Pancreas (tissue), 10 donors: ENCODE data around the gene GADD45B. TPM values are rescaled to one million over a fixed set of nuclear protein-coding genes. Genes with fewer than 3 reads are reported as not detected.
"Not testable (repeated sequence)": the region's sequence is repeated elsewhere in the genome, so short reads cannot be mapped to it uniquely, and the experiment has no call there.

Experiments
- ATAC-seq, 4 donors: fragments of 200-7000 bp; cut with Tn5 transposase; one replicate each; pipeline versions ENCODE4 v1.8.0 to v1.9.1; 2020; ENCODE audit warnings: mild to moderate bottlenecking in 4 of 4, moderate library complexity in 4 of 4
- DNase-seq, 6 donors: peaks; one replicate each; pipeline ENCODE4 v3.0.0-alpha.2; 2020
- FAIRE-seq: peaks from 2 replicates; lab custom pipeline; 2012; peaks lifted over from hg19 to GRCh38; lab: Jason Lieb, UNC
- H3K27ac ChIP-seq, 4 donors: fragments of 200-600 bp; sonication (generic); 1 replicate in 3 of 4; 2 replicates in 1 of 4; pipeline versions ENCODE4 v1.5.0 to v1.8.0; 2020
- H3K27me3 ChIP-seq, 4 donors: fragments of 200-600 bp; one replicate each; pipeline ENCODE4 v1.8.0; 2021
- H3K36me3 ChIP-seq, 3 donors: fragments of 200-600 bp; sonication (generic) in 1 of 3; one replicate each; pipeline versions ENCODE4 v1.5.0 to v1.8.0; 2020 to 2021
- H3K4me1 ChIP-seq, 3 donors: fragments of 200-600 bp; one replicate each; pipeline ENCODE4 v1.8.0; 2021
- H3K4me3 ChIP-seq, 4 donors: fragments of 200-600 bp; sonication (generic) in 2 of 4; one replicate each; pipeline versions ENCODE4 v1.5.0 to v1.8.0; 2020 to 2021
- H3K9me3 ChIP-seq, 4 donors: fragments of 200-600 bp; one replicate each; pipeline ENCODE4 v1.8.0; 2021
- WGBS, 2 donors: extraction: QIAGEN DNeasy Blood & Tissue Kit; methylation state at CpG; one replicate each; pipeline ENCODE4 v1.1.7; 2013; 5-methylcytosine and 5-hydroxymethylcytosine counted together
- intact Hi-C, 3 donors: fragments of 100-400 bp; cut with DNase I; formaldehyde crosslinking; loops; one replicate each; pipeline versions ENCODE4 v1.11.1 to v1.14.2; 2022
- polyA plus RNA-seq, 2 donors: library from polyadenylated mRNA; stranded (reverse); fragments of 200-250 nt; gene quantifications; one replicate each; pipeline ENCODE4 v1.2.3, GENCODE V29; 2013
- total RNA-seq, 6 donors: library from RNA; stranded (reverse); fragmentation: NEBNext Ultra II Directional in 4 of 6; extraction: Animal tissue kit (Norgen Biotek cat#: 25700) in 4 of 6; gene quantifications; one replicate each; pipeline versions ENCODE4 v1.2.1 to v1.2.4, GENCODE V29; 2021 to 2023
- TF ChIP-seq, protein P1 (sequence below), 4 donors: fragments of 200-600 bp; sonication (generic) in 3 of 4; IDR thresholded peaks; one replicate each; pipeline versions ENCODE4 v1.5.0 to v1.8.0; 2021; ENCODE audit warnings: antibody characterized with exemption in 4 of 4
- donor health status: healthy with polysubstance abuse.
- donor health status: DM: no; HTN: no; CAD: no; lungs with moderate emphysema.
- donor health status: DM: no; HTN: no; CAD: no.
- donor health status: control.
- donor health status: control.
- donor health status: Bipolar disorder and iron deficiency.
- donor health status: DM: yes; HTN: yes; CAD: no.
- donor health status: DM: no; HTN: no; CAD: no.
- donor health status: DM: no; HTN: no; CAD: no.
- donor health status: DM: yes; HTN: yes; CAD: no.

The GADD45B gene
- total and polyA plus RNA-seq, 8 donors = 20.4 to 237 (median 47.9) TPM

DNA sequence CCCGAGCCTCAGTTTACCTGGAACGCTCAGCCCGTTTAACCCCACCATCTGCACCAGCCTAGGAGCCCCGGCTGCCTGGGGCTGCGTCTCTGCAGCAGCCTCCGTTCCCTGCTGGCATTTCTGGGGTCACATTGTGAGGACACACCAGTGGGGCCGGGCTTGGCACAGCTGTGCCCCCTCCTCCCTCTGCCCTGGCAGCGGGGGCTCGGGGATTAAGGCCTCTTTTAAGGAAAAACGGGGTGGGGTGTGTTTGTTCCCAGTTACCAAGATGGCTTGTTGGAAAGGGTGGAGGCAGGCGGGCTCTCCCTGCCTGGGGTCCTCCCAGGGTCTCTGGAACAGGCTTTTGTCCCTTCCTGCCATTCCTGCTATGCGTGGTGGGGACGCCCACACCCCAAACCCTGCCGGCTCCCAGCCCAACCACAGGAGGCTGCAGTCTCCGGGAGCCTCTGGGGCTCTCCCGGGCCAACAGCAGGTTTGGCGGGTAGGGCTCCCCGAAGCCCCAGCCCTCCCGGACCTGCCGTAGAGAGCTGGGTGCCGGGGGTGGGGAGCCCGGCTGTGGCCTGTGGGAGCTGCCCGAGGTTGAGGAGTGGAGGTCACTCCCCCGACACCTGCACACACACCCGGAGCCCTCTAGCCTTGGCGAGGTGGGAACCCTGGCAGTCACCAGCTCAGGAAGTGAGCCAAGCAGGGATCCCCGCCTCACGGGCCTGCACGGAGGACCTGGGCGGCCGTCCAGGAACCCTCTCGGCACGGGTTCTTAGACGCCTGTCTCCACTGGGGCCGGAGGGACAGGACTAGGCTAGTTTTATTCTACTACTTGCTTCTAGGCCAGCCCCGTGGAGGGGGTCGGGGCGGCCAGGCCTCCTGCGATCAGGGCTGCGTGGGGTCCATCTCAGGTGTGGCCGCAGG is 36.9 kb downstream of the GADD45B start:
- Histone ChIP-seq H3K27me3 (no peaks in the 10 kb centered on the region), H3K27ac (no peak overlapping the region), H3K9me3 (no peaks in the 10 kb centered on the region), H3K4me3 (no peak overlapping the region), H3K4me1 (no peaks in the 10 kb centered on the region), H3K36me3 (no peaks in the 10 kb centered on the region)
- DNase-seq (peak in 2 of 6 donors; percentile 27 to 58), FAIRE-seq (no peak), ATAC-seq (peak in 2 of 4 donors; percentile 28 to 29)
- TF ChIP-seq, protein P1, sequence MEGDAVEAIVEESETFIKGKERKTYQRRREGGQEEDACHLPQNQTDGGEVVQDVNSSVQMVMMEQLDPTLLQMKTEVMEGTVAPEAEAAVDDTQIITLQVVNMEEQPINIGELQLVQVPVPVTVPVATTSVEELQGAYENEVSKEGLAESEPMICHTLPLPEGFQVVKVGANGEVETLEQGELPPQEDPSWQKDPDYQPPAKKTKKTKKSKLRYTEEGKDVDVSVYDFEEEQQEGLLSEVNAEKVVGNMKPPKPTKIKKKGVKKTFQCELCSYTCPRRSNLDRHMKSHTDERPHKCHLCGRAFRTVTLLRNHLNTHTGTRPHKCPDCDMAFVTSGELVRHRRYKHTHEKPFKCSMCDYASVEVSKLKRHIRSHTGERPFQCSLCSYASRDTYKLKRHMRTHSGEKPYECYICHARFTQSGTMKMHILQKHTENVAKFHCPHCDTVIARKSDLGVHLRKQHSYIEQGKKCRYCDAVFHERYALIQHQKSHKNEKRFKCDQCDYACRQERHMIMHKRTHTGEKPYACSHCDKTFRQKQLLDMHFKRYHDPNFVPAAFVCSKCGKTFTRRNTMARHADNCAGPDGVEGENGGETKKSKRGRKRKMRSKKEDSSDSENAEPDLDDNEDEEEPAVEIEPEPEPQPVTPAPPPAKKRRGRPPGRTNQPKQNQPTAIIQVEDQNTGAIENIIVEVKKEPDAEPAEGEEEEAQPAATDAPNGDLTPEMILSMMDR (IDR thresholded peaks at IDR 0.05) = no peak
- 74 to 76% methylated on average over 40 to 41 of the region's 41 CpGs for WGBS, 2 donors
- intact Hi-C loops = no loop called here

DNA sequence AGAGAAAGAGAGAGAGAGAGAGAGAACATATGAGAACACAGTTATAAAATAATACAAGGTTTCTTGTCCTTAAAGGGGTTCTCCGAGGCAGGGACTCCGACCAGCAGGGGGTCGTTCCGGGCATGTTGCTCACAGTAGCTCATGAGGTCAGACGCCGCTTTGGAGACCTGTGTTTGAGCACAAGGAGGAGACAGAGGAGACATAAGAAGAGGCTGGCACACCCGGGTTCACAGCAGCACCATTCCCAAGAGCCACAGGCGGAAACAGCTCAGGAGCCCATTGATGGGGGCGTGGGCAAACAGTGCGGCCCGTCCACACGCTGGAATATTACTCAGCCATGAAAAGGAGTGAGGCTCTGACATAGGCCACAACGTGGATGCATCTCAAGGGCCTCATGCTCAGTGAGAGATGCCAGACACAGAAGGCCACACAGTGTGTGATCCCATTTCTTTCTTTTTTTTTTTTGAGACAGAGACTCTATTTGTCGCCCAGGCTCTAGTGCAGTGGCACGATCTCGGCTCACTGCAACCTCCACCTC is 39.1 kb downstream of the GADD45B start:
- Histone ChIP-seq H3K27me3 (no peaks in the 10 kb centered on the region), H3K36me3 (no peaks in the 10 kb centered on the region), H3K4me3 (no peak overlapping the region), H3K9me3 (no peaks in the 10 kb centered on the region), H3K27ac (no peak overlapping the region), H3K4me1 (no peaks in the 10 kb centered on the region)
- ATAC-seq = no peak
- no peak for FAIRE-seq
- intact Hi-C loops = no loop called here
- peak in 1 of 6 donors; percentile 6 for DNase-seq
- TF ChIP-seq, protein P1 (IDR thresholded peaks at IDR 0.05) = no peak
- WGBS, 2 donors = 92 to 93% methylated on average over 16 of the region's 16 CpGs

DNA sequence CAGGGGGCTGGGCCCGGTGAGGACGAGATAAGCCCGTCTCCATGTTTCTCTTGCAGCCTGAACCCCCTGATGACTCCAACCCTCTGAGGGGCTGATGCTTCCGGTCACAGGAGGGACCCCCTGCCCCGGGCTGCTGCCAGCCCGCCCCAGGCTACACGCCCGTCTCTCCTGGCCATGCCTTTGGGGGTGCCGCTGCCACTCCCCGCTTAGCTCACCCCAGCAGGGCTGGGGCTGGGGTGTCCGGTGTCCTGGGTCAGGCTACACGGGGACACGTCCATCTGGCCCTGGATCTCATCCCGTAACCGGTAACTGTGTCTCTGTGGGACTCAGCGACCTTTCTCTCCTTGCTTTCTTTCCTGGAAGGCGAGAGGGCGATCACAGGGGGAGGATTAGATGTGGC is 40.8 kb downstream of the GADD45B start:
- no peak for ATAC-seq
- Histone ChIP-seq H3K36me3 (no peaks in the 10 kb centered on the region), H3K9me3 (no peaks in the 10 kb centered on the region), H3K4me3 (no peak overlapping the region), H3K27ac (no peak overlapping the region), H3K27me3 (no peaks in the 10 kb centered on the region), H3K4me1 (no peaks in the 10 kb centered on the region)
- FAIRE-seq = no peak
- DNase-seq = peak in 1 of 6 donors; percentile 9
- intact Hi-C loops = no loop called here
- 89 to 93% methylated on average over 18 of the region's 18 CpGs for WGBS, 2 donors
- TF ChIP-seq, protein P1 (IDR thresholded peaks at IDR 0.05) = no peak

DNA sequence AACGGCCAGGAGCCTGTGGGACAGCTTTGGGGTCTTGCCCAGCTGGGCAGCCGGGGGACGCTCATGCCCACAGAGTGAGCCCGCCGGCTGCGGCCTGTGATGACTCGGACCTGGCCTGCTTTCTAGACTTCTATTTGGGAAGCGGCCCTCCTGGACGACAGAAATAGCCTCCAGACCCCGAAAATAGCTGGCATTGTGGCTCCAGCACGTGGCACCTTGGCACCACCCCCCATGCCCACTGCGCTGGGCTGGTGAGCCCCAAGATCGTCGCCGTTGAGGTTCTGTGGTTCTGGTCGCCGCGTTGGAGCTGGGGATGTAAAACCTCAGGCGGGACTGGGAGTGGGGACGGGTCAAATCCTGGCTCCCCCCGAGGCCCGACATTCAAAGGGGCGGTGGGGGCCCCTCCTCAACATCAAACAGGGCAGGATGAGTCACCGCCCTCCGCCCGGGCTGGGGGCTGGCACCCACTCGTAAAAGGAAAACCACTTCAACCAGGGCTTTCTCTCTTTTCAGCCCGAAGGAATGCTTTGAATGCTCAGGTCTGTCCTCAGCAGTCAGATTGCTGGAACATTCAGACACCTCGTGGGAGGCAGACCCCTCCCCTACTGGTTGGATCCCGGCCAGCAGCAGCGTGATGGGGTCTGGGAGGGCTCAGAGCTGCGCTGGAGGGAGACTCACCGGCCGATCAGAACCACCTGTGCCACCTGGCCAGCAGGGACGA is 42.1 kb downstream of the GADD45B start:
- no peaks in the 10 kb centered on the region for H3K36me3 ChIP-seq
- no peaks in the 10 kb centered on the region for H3K4me1 ChIP-seq
- no peaks in the 10 kb centered on the region for H3K27me3 ChIP-seq
- TF ChIP-seq, protein P1 (IDR thresholded peaks at IDR 0.05) = no peak
- no peak overlapping the region for H3K27ac ChIP-seq
- ATAC-seq (no peak), DNase-seq (peak in 1 of 6 donors; percentile 33), FAIRE-seq (no peak)
- no peaks in the 10 kb centered on the region for H3K9me3 ChIP-seq
- WGBS, 2 donors = 79 to 82% methylated on average over 35 of the region's 35 CpGs
- intact Hi-C loops = no loop called here
- H3K4me3 ChIP-seq = no peak overlapping the region

DNA sequence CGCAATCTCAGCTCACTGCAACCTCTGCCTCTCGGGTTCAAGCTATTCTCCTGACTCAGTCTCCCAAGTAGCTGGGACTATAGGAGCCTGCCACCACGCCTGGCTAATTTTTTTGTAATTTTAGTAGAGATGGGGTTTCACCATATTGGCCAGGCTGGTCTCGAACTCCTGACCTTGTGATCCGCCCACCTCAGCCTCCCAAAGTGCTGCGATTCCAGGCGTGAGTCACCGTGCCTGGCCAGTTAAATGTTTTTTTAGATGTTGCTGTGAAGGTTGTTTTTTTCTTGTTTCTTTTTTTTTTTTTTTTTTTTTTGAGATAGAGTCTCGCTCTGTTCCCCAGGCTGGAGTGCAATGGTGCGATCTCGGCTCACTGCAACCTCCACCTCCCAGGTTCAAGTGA is 42.9 kb downstream of the GADD45B start:
- H3K4me1 ChIP-seq, H3K36me3 ChIP-seq, FAIRE-seq, intact Hi-C loops, H3K9me3 ChIP-seq, H3K4me3 ChIP-seq, ATAC-seq, H3K27ac ChIP-seq, H3K27me3 ChIP-seq: not testable (repeated sequence)
- peak in 1 of 6 donors; percentile 4 for DNase-seq
- WGBS, 2 donors = 88 to 90% methylated on average over 10 of the region's 11 CpGs
